ENCODE data around the gene GNG2. TPM values are rescaled to one million over a fixed set of nuclear protein-coding genes. Genes with fewer than 3 reads are reported as not detected.

GNG2 gene
- total RNA-seq: 19.2 and 33.5 TPM in 2 replicates

GRCh38 chr14:51860164-51860824, at the start of gene GNG2:
Gene GNG2, plus strand, starts transcription at chr14:51860612. Its CDS starts 90,067 bp downstream, at chr14:51950679.

GRCh38 chr14:51989293-51990234, 129.2 kb downstream of the GNG2 start, which contains the start of gene RTRAF:
Gene RTRAF, plus strand, starts transcription at chr14:51989546. Its CDS starts 94 bp downstream, at chr14:51989640.

Other genes starting within 250 kb of the GNG2 start
- gene FRMD6, start 208.7 kb upstream of the GNG2 start, total RNA-seq: 330 and 348 TPM in 2 replicates
- gene RTRAF, start 128.9 kb downstream of the GNG2 start, total RNA-seq: 82.9 and 86.6 TPM in 2 replicates
- gene NID2, start 208.4 kb downstream of the GNG2 start, total RNA-seq: 119 and 120 TPM in 2 replicates